GM19025 (cell line): ENCODE results near the gene CZIB.
"Not testable (repeated sequence)": the region's sequence is repeated elsewhere in the genome, so short reads cannot be mapped to it uniquely, and the experiment has no call there.

Experiments
- ATAC-seq: cut with Tn5 transposase; IDR thresholded peaks from one replicate; pipeline ENCODE4 v1.9.1; 2021; ENCODE audit warnings: mild to moderate bottlenecking, low read depth, moderate library complexity; ENCODE audit not compliant: unreplicated experiment

CZIB gene

DNA sequence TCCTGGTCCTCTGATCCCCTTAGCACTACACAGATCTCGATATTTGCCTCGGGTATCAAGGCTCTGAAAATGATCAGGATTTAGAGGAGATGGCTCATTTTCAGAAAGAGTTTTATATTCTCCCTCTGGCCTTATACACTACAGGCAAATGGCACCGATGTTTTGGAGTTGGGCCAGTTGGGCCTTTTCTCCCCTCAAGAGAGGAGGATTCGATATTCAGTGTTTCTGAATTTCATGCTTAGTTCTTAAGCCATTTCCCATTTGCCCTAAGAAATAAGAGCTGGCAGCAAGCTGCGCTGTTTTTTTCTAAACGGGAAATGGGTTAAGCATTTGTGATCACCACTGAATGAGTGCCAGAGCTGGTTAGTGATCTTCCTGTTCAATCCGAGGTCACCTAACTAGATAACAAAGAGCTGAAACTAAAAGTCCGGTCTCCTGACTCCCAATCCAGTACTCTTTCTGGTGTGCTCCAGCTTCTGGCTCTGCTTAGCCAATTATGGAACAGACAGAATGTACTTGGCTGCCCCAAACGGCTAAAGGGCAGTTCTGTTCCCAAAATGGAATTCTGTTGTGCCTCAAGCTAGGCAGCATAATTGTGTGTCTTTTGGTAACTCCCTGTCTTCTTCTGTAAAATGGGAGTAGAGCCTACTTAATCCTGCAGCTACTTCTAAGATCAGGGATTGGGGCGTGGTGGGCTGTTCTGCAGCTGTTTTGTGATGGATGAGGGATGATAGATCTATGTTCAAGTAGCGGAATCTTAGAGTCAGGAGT, 25.0 kb downstream of the CZIB start:
- ATAC-seq = no peak

DNA sequence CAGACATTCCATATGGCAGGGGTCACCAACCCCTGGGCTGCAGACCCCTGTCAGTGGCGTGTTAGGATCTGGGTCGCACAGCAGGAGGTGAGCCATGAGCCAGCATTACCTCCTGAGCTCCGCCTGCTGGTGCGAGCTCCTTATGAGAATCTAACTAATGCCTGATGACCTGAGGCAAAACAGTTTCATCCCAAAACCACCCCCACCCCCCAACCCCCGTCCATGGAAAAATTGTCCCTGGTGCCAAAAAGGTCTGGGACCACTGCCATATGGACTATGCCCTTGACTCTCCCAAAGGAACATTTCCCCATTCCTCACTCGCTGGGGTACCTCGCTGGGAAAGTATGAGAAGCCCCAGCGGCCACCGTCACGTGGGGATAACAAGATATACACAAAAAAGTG, 30.2 kb downstream of the CZIB start:
- no peak for ATAC-seq

DNA sequence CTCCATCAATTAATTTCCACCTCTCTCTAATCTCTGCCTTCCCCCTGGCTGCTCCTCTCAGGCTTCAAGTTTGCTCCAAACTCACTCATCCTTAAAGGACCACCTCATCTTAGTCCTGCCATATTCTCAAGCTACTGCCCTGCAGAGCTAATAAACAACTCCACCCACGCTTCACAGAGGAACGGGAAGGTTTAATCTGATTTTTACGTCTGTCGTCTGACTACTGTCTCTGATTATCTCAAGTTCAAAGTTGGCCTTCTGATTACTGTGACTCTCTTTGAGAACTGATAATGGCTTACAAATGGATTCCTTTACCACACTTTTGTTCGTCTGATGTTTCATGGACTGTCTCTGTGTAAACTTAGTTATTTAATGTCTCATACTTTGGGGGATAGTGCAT, 31.4 kb downstream of the CZIB start:
- ATAC-seq = no peak

DNA sequence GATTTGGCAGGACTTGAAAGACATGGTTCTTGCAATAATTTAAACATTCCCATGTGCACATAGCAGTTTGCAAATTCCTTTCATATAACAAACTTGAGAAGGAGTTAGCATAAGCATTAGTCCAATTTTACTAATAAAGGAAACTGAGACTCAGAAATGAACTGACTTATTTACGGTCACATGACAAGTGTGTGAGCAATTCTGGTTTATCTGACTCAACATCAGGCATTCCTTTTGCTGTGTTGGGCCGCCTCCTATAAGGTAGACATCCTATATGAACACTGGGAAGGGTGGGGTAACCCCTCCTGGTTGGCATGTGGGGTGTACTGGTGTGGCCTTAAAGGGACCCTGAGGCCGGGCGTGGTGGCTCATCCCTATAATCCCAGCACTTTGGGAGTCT, 32.3 kb downstream of the CZIB start:
- ATAC-seq = no peak

DNA sequence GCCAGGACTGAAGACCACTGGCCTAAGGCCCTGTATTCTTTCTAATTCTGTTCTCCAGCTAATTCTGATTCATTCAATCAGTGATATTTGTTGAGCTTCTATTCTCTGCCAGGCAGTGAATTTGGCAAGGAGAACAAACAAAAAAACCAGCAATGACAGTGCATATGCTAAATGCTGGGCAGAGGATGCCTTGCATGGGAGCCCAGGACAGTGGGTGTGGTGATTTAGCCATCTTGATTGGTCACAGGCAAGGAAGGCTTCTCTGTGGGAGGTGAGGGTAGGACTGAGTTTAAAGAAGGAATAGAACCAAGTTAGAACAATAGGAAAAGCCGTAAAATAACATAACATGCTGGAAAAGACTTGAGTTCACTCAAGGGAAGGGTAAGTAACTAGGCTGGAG, 33.0 kb downstream of the CZIB start:
- ATAC-seq = no peak

DNA sequence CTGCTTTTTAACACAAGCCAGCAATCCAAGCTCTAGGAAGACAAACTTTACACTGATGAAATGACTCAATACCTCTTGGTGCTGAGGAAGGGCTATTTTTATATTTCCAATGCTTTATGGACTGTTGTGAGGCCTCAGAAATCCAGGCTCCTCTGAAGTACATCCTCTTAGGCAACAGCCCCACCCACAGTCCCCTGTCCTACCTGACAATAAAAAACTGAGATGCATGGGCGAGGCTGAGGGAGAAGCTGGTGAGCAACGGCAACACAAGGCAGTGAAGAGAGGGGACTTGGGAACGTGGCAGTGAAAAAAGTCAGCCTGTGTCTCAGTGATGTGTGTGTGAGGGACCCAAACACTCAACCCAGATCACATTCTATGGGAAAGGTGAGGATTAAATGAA, 33.9 kb downstream of the CZIB start:
- ATAC-seq = no peak

DNA sequence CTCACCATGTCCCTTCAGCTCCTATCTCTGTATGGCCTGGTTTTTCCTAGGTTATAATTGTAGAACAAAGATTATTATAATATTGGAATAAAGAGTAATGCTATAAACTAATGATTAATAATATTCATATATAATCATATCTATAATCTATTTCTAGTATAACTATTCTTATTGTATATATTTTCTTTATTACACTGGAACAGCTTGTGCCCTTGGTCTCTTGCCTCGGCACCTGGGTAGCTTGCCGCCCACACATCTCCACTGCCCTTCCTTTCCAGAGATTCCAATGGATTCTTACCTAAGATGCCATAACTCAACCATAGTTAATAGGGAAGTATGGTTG, 34.5 kb downstream of the CZIB start:
- ATAC-seq = not testable (repeated sequence)

DNA sequence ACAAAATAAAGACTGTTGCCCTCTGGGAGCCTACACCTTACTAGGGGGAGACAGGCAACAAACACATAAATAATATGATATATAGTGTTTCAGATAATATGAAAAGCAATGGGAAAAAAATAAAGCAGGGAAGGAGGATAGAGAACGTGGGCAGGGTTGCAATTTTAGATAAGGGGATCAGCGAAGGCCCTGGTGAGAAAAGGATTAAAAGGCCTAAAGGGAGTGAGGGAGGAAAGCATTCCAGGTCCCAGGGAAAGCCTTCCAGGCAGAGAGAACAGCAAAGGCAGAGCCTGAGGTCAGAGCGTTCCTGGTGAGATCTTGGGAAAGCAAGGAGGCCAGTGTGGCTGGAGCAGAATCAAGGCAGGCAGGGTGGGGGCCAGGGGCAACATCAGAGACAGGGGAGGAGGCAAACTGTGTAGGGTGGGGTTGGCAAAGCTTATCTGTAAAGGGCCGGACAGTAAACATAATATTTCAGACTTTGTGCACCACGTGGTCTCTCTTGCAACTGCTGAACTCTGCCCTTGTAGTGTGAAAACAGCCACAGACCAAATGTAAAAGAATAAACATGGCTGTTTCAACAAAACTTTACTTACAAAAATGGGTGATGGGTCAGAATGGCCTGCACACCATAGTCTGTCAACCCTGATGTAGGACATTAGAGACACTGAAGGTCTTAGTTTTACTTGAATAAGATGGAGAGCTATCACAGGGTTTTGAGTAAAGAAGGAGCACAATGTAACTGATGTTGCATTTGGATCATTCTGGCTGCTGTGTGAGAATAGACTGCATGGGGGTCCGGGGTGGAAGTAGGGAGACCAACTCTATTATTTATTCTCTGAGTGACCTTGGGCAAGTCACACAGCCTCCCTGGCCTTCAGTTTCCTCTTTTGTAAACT, 37.1 kb downstream of the CZIB start:
- ATAC-seq = no peak

DNA sequence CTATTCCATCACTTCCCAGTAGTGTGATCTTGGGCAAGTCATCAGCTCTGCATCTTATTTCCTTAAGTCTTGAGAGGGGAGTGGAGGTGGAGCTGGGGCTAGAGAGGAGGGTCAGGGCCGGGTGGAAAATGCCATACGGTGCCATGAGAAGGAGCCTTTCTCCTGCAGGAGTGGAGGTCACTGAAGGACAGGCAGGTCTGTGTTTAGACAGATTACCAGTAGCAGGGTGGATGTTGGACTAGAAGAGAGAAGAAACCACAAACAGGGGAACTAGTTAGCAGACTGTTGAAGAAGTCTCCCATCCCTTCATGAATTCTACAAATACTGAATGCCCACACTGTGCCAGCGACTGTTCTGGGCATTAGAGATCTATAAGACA, 37.7 kb downstream of the CZIB start:
- ATAC-seq = no peak

DNA sequence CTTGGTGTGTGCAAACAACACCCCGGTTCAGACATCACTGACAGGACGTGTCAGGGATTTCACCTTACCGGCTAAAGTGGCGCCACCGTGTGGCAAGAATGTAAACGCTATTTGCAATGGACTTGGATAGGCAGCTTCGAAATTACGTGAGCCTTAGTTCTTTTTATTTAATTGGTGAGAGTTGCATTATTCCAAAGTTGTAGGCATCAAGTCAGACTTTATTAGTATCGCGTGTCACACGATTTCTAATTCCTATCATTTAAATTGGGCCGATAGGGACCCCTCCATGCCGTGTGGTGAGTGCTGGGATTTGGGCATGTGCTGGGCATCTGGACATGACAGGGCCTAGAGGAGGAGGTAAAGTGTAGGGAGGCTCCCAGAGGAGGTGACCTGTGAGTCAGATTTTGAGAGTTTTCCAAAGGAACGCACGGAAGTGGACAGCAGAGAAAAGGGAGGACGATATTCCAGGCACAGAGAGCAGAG, 38.3 kb downstream of the CZIB start:
- ATAC-seq = no peak

DNA sequence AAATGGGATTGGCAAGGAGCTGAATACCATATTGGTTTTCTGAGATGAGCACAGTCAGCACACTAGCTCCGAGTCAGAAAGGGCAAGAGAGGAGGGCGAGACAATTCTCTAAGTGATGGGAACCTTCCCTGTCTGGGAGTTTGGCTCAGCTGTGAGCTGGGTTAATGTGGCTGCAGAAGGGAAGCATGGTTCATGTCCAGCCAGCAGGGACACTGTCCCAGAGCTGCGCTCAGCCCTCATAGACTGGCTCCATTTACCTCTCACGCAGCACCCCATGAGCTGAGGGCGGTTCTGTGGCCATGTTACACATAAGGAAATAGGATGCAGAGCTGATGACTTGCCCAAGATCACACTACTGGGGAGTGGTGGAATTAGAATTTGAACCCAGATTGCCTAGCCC, 39.5 kb downstream of the CZIB start:
- no peak for ATAC-seq

DNA sequence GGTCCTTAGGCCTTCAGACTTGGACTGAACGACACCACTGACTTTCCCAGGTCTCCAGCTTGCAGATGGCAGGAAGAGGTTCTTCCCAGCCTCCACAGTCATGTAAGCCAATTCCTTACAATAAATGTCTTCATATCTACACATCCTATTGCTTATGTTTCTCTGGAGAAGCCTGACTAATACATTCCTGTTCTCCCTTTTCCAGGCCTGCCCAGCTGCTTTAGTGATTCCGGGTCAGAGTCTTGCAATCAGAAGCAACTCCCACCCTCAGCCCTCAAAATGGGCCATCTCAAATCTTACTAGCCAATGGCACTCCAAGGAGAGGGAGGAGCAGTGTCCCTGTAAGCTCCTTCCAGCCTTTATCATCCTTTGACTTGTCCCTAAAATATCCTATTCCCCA, 40.2 kb downstream of the CZIB start:
- no peak for ATAC-seq

DNA sequence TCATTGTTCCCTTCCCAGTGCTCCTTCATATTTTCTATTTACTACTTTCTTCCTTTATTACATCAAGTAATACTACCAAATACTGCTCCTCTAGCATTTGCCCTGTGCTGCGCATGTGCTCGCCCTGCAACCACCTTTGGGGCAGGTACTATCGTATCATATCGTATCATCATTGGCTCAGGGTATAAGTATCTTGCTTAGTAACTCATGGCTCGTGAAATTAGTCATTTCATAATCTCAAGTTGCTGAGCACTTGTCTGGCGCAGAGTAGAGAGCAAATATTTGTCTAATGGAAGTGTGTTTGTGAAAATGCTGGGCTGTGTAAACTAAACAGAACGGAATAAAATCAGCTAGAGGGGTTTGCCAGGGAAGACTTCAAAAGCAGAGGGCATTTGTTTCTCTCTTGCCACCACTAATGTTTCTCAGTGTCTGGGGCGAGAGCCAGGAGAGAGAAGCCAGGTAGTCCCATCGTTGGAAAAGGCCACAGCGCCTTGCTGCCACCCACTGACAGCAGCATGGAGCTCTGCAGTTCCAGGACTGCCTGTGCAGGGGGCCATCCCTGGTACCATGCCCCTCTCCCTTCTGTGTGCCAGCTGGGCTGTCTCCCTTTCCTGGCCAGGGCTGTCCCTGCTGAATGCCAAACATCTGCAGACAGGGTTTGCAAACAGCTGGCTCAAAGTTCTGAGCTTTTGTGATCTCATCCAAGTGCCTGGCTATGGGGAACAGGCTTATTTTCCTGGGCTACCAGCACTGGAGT, 43.8 kb downstream of the CZIB start:
- ATAC-seq = no peak

DNA sequence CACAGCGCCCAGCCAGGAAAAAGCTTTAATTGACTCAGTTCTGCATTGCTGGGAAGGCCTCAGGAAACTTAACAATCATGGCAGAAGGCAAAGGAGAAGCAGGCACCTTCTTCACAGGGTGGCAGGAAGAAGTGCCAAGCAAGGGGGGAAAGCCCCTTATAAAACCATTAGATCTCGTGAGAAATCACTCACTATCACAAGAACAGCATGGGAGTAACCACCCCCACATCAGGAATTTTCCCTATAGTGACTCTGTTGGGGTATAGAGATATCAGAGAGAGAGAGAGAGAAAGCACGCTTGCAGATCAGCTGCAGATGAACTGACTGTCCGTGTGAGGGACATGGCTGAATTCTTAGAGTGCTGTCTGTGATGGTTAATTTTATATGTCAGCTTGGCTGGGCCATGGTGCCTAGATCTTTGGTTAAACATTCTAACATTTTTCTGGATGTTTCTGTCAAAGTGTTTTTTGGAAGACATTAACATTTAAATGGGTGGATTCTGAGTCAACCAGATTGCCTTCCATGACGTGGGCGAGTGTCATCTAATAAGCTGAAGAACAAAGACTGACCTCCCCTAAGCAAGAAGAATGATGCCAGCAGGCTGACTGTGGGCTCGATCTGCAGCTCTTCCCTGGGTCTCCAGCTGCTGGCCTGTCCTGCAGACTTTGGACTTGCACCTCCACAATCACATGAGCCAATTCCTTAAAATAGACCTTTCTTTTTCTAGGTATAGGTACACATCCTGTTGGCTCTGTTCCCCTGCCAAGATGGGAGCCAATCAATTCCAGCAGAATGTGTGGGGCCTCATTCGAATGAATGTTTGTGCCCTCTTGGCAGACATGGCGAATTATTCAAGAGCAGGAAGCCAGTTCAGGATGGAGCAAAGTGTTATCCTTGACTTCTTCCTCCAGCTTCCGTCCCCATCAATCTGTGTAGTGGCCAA, 45.2 kb downstream of the CZIB start:
- ATAC-seq = no peak

DNA sequence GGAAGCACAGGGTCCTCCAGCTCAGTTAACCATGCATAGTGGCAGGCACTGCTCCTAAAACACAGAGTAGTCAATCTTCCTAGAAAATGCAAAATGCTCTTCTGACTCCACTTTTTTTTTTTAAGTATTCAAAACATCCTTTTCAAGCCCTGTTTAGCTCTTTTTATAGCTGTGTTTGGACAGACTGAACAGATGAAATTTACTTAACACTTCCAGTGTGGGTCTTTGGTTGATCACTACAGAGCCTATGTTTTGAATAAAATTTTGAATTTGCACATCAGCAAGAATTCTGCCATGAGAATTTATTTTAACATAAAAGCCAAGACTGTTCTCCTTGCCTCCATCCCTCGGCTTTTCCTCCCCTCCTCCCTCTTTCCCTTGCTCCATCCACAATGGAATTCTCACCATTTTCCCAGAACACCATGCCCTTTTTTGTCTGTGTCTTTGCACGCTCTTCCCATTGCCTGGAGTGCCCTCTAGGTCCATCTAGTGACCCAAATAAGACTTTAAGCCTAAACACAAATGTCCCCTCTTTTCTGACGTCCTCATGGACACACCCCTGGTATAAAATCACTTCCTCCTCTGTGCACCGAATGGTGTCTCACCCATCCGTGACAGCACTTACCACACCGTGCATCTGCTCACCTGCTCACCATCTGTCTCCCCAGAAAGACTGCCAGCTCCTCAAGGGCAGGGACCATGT, 47.9 kb downstream of the CZIB start:
- ATAC-seq = no peak

DNA sequence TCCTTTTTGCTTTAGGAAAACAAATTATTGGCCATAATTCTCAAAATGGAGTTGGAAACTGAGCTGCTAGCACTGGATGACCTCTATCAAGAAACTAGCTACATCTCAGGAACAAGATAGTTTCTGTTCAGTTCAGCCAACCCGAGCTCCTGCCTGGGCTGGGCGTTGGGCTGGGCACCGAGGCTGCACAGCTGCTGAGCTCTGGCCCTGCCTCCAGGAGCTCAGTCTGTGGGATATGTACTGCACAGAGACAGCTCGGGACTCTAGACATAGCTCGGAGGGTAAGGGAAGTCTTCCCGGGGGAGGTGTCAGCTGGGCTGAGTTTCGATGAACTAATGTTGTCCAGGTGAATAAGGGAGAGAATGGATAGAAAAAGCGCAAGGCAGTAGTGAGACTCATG, 53.5 kb downstream of the CZIB start:
- no peak for ATAC-seq

DNA sequence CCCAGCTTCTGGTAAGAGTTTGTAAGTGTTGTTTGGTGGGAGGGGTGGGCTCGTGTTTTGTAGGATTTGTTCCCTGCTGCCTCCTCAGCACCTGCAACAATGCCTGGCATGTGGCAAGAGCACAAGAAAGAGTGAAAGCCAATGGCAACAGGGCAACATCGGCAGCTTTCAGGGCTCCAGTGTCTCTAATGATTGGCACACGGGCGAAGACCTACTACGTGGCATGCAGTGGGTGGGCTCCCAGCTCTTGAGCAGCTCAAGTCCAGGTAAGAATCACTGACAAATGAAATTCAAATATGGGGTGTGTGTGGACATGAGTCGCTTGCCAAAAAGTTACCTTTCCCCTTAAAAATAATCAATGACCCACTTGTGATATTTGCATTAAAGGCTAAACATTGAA, 54.1 kb downstream of the CZIB start:
- no peak for ATAC-seq

DNA sequence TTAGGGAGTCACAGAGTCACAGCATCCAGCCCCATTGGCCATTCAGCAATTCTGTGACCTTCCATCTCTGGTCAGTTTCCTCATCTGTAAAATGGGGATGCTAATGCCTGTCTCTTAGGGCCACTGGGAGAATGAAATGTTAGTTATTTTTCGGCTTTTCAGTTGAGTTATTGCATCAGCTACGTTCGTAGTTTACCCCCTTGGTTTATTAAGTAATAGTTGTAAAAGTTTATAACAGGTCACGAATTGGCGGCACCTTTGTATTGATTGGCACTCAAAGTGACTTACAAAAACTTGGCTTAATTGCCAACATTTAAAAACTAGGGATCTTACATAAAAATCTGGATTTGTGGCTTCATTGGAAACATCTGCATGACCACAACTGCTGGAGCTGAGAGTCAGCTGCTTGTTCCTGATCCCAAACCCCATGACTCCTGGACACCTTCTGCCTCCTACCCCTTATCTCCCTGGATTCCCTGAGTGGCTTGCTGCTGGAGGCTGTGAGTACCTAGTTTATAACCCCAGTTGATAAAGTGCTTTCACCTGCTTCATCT, 54.9 kb downstream of the CZIB start:
- ATAC-seq = no peak
